HCEC 1CT (cell line): Measurements from ENCODE around the gene DDX24.

Experiments used
- DNase-seq: peaks from one replicate; pipeline ENCODE4 v3.0.0-alpha.2; 2017

The DDX24 gene, protein sequence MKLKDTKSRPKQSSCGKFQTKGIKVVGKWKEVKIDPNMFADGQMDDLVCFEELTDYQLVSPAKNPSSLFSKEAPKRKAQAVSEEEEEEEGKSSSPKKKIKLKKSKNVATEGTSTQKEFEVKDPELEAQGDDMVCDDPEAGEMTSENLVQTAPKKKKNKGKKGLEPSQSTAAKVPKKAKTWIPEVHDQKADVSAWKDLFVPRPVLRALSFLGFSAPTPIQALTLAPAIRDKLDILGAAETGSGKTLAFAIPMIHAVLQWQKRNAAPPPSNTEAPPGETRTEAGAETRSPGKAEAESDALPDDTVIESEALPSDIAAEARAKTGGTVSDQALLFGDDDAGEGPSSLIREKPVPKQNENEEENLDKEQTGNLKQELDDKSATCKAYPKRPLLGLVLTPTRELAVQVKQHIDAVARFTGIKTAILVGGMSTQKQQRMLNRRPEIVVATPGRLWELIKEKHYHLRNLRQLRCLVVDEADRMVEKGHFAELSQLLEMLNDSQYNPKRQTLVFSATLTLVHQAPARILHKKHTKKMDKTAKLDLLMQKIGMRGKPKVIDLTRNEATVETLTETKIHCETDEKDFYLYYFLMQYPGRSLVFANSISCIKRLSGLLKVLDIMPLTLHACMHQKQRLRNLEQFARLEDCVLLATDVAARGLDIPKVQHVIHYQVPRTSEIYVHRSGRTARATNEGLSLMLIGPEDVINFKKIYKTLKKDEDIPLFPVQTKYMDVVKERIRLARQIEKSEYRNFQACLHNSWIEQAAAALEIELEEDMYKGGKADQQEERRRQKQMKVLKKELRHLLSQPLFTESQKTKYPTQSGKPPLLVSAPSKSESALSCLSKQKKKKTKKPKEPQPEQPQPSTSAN

DNA sequence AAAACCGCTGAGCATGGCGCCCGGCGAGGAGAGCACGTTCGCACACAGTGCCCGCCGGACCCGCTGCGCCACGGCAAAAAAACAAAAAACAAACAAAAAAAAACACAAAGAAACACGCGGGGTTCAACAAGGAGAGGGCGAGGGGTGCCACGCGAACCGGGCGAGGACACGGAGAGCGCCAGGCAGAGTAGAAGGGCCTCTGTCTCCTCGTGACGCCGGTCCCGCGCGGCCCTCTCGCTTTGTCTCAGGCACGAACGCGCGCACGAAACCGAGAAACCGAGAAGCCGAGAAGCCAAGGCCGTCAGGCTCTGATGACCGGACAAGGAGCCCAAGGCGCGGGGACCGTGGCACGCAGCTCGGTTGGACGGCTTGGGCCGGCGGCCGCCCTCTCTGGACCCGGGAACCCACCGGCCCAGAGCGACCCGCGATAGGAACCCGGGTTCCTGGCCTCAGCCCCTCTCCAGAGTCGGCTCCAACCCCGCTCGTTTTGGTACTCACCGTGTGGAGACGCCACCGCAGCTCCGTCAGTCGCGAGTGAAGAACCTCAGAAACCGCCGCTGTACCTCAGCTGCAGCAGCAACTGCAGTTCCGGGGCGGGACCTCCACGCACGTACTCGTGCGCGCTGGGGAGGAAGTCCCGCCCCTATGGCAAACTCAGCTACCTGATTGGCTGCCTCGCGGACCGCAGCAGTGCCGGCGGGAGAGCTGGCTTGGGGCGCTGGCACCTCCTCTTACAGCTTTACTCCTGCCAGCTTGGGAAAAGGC is at the start of gene DDX24, which contains the start of gene IFI27L1:
Gene DDX24 (minus strand): TSS at position 582 of the 765 bp plus-strand sequence. CDS start 1,460 bp downstream, outside the sequence.
Gene IFI27L1 (plus strand): TSS at position 690 of the 765 bp plus-strand sequence. CDS start 15,628 bp downstream, outside the sequence.
- DNase-seq, result peak; percentile 94

DNA sequence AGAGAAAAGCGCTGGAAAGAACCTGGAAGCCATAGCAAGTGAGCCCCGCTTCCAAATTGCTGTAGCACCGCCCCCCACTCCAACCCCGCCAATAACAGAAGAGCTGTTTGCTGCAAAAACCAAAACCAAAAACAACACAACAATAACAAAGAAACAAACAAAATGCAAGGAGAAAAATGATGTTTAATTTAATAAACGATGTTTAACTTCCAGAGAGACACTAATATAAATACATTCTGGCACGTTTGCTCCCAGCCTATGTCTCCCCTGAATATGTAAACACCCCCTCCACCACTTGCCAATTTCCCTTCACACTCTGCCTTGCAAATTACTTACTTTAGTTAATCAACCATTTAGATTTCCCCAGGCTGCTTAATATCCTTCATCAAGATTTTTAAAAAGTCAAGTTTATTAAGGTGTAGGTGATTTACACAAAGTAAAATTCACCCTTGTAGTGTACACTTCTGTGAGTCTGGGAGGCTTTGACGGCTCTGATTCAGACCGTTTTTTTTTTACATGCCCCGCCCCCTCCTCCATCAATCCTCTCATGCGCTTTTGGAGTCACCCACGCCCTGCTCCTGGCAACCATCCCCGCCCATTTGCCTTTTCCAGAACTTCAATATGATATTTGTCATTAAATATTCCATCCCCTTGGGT is 48.9 kb upstream of the DDX24 start:
- peak; percentile 43 for DNase-seq

DNA sequence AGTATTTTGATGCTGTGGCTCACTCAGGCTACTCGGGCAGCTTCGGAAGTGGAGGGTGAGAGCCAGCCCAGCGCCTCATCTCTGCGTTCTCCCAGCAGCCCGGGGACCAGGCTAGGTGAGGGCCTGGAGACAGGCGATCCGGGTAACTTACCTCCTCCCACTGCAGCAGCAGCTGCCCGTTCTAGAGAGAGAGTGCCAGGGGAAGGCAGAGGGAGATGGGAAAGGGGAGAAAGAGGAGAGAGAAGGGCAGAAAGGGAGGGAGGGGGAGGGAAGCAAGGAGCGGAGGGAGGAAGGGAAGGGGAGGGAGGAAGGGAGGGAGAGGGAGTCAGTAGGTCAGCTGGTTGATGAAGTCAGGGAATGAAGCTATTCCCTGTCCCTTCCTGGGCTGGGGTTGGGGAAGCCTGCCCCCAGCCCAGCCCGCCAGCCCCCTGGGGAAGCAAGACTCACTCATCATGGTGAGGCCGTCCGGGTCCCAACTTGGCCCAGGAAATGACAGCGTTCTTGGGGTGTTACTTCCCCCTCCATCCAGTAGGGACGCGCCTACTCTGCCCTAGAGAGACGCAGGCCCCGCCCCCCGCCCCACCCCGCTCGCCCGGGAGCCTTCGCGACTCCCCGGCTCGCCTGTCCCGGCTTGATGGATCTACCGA is 48.2 kb upstream of the DDX24 start, which contains the start of gene IFI27L2:
Gene IFI27L2 (minus strand): TSS at position 494 of the 647 bp plus-strand sequence. CDS start 40 bp downstream, at position 454.
- DNase-seq, result peak; percentile 85

DNA sequence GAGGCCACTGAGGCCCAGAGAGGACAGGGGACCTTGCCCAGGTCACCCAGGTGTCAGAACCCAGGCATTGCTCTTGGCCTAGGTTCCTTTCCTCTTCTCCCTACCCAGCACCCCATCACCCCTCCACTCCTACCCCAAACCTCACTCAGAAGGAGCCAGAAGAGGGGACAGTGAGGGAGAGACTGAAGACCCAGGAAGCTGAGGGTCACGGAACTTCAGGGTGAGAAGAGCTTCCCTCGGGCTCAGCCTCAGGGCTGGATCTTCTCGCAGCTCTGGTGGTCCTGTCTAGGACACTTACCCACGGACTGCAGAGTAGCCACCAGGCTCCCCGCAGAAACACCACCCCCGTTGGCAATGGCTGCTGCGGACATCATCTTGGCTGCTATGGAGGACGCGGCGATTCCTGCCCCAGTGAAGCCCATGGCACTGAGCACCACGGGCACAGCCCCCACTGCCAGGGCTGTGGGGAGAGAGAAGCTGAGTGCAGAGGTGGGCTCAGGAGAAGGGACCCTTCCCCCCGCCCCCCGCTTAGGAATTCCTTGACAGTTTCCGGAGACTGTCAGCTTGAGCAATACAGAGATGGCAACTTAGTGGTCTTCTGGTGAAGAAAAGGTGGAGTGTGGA is 47.3 kb upstream of the DDX24 start:
- no peak for DNase-seq

DNA sequence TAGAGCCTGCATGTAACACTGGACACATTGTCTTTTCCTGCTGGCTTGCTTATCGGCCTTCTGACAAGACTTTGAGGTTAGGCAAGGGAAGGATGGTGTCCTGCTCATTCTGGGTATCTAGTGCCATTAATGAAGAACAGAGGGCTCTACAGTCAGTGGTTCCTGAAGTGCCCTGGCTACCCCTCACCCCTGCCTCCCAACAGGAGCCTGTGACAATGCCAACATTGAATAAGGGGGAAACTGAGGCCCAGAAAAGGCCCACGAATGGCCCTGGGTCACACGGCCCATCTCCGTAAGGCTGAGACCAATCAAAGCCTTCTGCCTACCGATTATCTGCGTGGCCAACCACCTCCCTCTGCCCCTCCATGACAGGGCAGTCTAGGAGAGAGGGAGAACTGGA is 46.3 kb upstream of the DDX24 start:
- DNase-seq, result no peak

DNA sequence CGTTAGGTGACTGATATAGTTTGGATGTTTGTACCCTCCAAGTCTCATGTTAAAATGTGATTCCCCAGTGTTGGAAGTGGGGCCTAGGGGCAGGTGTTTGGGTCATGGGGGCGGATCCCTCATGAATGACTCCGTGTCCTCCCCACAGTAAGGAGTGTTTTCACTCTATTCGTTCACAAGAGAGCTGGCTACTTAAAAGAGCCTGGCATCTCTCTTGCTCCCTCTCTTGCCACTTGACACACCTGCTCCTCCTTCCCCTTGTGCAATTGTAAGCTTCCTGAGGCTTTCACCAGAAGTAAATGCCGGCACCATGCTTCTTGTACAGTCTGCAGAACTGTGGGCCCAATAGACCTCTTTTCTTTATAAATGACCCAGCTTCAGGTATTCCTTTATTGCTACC is 45.8 kb upstream of the DDX24 start:
- no peak for DNase-seq

DNA sequence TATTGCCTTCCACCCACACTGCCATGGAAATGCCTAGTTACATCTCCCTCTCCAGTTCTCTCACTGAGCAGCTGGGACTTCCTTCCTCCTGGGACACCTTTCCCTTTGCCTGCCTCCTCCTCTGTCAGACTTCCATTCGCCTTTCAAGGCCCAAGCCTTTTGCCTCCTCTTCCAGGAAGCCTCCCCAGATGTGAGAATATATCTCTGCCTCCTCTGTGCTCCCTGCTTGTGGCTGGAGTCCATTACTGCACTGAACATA is 45.3 kb upstream of the DDX24 start:
- no peak for DNase-seq

DNA sequence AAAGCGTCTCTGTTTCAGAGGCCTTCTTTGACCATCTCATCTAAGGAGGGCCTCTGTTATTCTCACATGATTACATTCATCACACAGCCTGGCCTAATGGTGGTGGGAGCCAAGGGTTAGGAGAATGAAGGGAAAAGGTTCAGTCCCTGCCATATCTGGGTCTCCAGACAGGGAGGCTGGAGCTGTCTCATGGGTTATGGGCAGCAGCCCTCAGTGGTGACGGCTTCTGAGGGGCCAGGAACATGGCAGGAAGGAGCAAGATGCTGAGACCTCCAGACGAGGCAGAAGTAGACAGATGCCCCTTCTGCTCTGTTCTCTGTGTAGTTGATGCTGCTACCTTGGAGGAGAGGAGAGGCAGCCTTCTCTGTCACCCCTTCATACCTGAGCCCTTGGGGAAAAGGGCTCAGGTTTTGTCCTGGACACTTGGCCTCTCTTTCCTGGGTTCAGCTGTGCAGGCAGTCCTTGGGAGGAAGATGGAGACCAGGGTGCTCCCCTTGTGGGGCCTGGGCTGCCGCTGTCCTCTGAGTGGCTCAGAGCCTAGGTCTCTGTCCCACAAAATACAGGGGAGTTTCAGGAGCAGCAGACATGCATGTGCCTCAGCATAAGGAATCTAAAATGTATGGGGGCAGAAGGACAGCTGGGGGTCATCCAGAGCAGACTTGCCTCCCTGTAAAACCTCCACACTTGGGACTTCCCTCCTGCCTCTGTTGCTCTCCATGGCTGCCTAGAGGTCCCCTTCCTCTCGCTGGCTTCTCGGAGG is 44.8 kb upstream of the DDX24 start:
- DNase-seq, result no peak

DNA sequence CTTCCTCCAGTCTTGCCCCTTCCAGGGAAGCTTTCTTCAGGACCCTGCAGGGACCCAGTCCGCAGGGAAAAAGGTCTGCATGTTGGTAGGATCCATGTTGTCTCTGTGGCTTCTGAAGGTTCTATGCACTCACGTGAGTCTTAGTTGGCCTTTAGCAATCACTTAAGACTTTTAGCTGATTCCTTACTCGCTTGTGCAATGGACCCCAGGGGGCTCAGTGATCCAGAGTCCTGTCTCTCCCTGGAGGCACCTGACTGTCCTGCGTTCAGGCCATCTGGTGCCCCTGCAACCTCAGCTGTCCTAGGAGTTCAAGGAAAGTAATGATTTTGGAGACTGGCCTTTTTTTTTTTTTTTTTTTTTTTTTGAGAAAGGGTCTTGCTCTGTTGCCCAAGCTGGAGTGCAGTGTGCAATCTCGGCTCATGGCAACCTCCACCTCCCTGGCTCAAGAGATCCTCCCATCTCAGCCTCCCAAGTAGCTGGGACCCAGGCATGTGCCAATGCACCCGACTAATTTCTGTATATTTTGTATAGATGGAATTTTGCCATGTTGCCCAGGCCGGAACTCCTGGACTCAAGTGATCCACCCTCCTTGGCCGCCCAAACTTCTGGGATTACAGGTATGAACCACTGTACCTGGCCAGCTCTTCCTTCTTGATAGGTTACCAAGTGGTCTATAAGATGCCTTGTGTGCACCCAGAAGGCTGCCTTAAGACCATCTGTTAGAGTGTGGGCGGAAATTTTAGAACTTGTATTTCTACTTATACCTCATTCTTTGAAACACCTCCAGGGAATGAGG is 43.8 kb upstream of the DDX24 start:
- DNase-seq, result no peak

DNA sequence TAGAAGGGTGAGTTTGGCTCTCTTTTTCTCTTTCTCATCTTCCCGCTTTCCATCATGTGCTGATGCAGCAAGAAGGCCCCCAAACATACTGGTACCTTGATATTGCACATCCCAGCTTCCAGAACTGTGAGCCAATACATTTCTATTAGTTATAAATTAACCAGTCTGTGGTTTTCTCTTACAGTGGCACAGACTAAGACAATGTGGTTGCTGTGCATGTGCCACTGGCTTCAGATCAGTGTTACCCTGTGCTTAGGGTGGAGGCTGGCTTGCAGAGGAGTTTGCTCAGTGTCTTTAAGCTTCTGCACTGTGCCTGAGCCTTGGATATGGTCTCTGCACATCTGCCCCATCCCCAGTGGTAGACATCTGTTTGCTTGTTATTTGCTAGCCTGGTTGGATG is 42.9 kb upstream of the DDX24 start:
- DNase-seq, result no peak

DNA sequence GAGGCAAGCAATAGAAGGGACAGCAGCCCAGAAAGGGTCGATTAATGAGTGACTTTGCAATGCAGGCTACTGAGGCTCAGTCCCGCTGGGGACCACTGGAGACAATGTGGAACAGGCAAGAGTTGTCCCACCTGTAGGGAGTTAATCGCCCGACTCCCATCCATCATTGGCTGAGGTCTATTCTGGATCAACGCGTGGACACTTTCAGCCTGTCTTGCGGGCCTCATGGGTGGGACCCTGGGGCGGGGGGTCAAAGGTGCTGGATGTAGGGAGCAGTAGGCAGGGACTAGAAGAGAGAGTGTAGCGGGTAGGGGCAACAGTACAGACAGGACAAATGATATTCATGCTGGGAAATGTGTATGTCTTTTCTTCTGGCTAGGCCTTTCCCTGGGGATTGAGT is 42.3 kb upstream of the DDX24 start:
- DNase-seq, result no peak

DNA sequence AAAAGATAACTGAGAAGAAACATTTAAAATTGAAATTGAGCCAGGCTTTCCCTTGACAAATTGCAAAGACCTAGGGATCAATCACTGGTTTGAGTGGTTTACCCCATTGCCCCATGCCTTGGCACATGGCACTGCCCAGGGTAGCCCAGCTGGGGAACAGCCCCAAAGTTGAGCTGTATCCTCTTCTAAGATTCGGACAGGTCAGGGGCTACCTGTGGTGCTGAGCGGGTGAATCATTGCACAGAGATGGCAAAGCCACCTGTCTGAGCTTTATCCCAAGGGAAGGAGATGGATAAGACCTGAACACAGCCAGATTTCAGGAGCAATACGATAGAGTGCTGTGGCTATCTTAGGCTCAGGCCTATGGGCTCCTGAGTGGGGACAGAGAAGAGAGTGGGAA is 41.4 kb upstream of the DDX24 start:
- DNase-seq, result no peak

DNA sequence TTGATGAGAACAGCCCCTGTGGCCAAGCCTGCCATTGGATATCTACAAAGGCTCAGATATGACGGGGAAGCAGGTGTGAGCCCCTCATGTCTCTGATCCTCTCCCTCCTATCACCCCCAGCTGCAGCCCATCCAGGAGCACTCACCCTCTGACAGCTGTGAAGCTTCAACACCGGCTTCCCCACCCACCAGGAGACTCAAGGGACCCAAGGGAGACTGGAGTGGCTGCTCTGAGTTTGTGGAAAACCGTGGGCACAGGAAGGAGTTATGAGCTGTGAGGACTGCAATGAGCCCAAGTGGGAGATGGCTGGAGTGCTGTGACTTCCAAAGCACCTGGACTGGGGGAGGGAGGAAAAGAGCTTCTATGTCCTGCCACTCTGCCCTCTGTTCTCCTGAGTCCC is 40.5 kb upstream of the DDX24 start:
- no peak for DNase-seq

DNA sequence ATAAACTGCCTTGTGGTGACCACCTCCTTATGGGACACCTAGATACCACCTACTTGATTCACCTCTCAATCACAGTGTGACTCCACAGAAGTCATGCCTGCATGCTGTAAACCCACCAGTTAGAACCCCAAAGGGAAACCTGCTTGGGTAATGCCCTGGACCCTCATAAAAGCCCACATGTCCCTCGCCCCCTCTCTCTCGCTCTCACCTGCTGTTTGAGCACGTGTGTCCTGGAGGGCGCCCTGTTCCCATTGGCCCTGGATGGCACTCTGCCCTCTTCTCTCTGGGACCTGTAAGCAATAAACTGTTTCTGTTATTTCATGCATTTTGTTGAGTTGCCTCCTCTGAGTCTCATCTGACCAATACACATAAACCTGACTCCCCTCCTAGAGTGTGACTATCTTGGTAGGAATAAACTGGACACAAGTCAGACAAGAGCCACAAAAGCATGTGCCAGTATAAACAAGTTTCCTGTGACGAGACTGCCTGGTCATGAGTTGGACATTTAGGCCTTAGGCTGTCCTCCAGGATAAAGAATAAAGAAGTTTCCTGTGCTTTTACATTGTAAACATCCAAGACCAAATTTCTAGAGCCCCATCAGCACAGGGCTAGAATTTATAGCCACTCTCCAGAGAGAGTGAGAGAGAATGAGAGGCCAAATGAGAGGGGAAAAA is 39.8 kb upstream of the DDX24 start:
- peak; percentile 22 for DNase-seq

DNA sequence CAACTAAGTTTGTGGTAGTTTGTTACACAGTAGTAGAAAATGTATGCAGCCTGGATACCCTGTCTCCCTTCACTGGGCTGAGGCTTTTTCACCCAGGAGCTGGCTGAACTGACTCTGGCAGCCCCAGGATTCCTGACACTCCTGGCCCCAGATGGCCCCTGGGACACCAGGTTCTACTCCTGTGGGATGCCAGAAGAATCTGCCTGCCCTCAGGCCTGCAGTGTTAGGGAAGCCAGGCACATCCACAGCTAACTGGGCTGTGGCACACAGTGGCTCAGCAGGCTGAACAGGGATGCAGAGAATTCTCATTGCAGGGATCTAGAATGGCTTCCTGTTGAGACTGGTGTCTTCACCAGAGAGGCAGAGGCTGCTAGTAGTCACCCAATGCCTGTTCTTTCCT is 38.1 kb upstream of the DDX24 start:
- no peak for DNase-seq

DNA sequence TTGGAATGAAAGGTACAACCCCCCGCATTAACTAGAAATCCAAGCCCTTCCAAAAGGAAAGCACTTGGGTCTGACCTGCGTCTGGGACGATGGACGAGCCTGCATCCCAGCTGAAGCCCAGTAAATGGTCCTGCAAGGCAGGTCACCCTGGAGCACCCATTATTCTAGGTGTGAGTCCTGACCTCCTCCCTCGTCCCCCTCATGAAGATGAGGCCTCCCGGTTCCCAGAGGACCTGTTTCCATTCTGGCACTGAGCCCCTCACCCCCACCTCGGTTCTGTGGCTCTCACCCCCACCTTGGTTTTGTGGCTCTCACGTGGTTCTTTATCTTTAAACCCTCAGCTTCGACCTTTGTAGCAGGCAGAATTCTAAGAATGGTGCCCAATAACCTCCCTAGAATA is 36.9 kb upstream of the DDX24 start:
- no peak for DNase-seq

DNA sequence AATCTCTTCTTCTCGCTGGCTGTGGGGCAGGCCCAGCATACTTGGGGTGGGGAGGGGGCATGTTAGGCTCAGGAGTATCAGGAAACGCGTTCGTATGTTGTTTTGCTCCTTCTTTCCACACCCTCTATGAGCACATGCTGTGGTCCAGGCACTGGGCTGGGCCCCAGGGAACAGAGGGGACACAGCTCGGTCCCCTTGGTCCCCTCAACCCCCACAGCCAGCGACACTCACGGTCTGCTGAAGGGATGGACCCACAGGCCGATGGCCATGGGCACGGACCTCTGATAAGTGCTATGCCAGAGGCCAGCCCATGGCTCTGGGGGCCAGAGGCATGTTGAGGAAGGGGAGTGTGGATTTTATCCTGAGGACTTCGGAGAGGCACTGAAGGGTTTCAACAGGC is 35.7 kb upstream of the DDX24 start:
- DNase-seq, result no peak

DNA sequence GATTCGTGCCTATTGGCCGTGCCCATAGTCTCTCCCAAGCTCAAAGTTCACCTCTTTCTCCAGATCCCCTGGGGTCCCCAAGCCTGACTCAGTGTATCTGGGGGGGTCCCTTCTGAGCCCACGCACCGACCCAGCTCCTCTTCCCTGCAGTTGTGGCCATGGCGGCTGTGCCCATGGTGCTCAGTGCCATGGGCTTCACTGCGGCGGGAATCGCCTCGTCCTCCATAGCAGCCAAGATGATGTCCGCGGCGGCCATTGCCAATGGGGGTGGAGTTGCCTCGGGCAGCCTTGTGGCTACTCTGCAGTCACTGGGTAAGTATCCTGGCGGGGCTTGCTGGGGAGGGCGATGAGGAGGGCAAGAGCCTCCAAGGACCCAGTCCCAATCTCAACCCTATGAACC is 34.6 kb upstream of the DDX24 start:
- no peak for DNase-seq

DNA sequence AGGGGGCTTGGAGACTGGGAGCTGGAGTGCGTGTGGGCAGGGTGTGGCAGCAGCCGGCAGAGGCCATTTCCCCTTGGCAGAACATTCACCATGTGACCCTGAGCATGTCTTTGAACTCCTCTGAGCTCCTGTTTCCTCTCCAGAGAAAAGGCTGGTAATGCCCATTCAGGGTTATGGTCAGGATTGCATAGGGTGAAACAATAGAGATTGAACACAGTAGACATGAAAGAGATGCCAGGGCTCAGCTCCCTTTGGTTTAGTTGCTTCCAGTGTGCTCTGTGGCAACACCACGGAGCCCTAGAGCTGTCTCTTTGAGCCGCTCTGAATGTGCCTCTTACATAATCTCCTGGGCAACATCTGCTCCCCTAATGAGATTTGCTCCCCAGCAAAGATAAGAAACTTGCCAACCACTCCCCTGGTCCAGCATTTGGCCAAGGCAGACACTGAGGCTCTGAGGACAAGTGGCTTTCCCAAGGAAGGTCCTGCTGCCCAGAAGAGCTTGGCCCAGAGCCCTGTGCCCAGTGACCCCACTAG is 34.1 kb upstream of the DDX24 start:
- no peak for DNase-seq
